ENCODE measurements around the gene BMS1. TPM values are rescaled to one million over a fixed set of nuclear protein-coding genes. Genes with fewer than 3 reads are reported as not detected.
"Not testable (repeated sequence)": the region's sequence is repeated elsewhere in the genome, so short reads cannot be mapped to it uniquely, and the experiment has no call there.

The BMS1 gene
- total RNA-seq, 1 experiment from 2014 or later: 40.0 TPM

- CTCF ChIA-PET; H2AFZ ChIP-seq (ENCODE audit: low read depth, low read length, poor library complexity, severe bottlenecking); DNase-seq (ENCODE audit: low read depth, low spot score); H3K27ac ChIP-seq (ENCODE audit: low read depth, low read length); intact Hi-C loops (cut with micrococcal nuclease); H3K4me3 ChIP-seq (replicated peaks in 1 of 2; ENCODE audit: low read depth in 1 of 2, low read length in 2 of 2); H3K9me2 ChIP-seq (ENCODE audit: insufficient read depth); RAD21 ChIA-PET (ENCODE audit: low non-redundant PET in 1 of 2, low total read pairs in 2 of 2, uncharacterized antibody in 2 of 2, unreplicated experiment in 2 of 2); H3K4me2 ChIP-seq (ENCODE audit: low read length); H3K27me3 ChIP-seq (ENCODE audit: insufficient read depth, low read length); BruUV-seq (replicated peaks); H3K4me1 ChIP-seq (ENCODE audit: control insufficient read depth in 1 of 2, insufficient read depth in 2 of 2, low read length in 2 of 2); H3K9ac ChIP-seq (ENCODE audit: low read length); H3K9me3 ChIP-seq (ENCODE audit: control insufficient read depth in 1 of 2, insufficient read depth in 1 of 2, low read depth in 1 of 2, low read length in 2 of 2); POLR2A ChIA-PET; ATAC-seq; H4K20me1 ChIP-seq (ENCODE audit: insufficient read depth): not testable (repeated sequence)
- Histone ChIP-seq H3K79me2 (ENCODE audit: insufficient read depth, low read length) (peaks cover 48% of the 10 kb centered on the region), H3K36me3 (ENCODE audit: control insufficient read depth in 1 of 2, insufficient read depth in 2 of 2, low read length in 2 of 2) (peaks cover 4 to 14% of the 10 kb centered on the region in 2 experiments; a peak in 3 of 4 replicates)
Measured at GRCh38 chr10:42817417-42817816, 34.8 kb downstream of the BMS1 start.

- H3K9me3 ChIP-seq (ENCODE audit: control insufficient read depth in 1 of 2, insufficient read depth in 1 of 2, low read depth in 1 of 2, low read length in 2 of 2); H3K9me2 ChIP-seq (ENCODE audit: insufficient read depth); RAD21 ChIA-PET (ENCODE audit: low non-redundant PET in 1 of 2, low total read pairs in 2 of 2, uncharacterized antibody in 2 of 2, unreplicated experiment in 2 of 2); H3K27me3 ChIP-seq (ENCODE audit: insufficient read depth, low read length); H3K4me2 ChIP-seq (ENCODE audit: low read length); H3K4me3 ChIP-seq (replicated peaks in 1 of 2; ENCODE audit: low read depth in 1 of 2, low read length in 2 of 2); H3K27ac ChIP-seq (ENCODE audit: low read depth, low read length); H3K9ac ChIP-seq (ENCODE audit: low read length); H2AFZ ChIP-seq (ENCODE audit: low read depth, low read length, poor library complexity, severe bottlenecking); H4K20me1 ChIP-seq (ENCODE audit: insufficient read depth); H3K4me1 ChIP-seq (ENCODE audit: control insufficient read depth in 1 of 2, insufficient read depth in 2 of 2, low read length in 2 of 2); BruUV-seq (replicated peaks); DNase-seq (ENCODE audit: low read depth, low spot score); ATAC-seq; intact Hi-C loops (cut with micrococcal nuclease); POLR2A ChIA-PET: not testable (repeated sequence)
- Histone ChIP-seq H3K36me3 (ENCODE audit: control insufficient read depth in 1 of 2, insufficient read depth in 2 of 2, low read length in 2 of 2) (peaks cover 18 to 48% of the 10 kb centered on the region in 2 experiments), H3K79me2 (ENCODE audit: insufficient read depth, low read length) (peaks cover 41% of the 10 kb centered on the region)
- CTCF ChIA-PET: interaction anchor here (0.6 kb wide), 1 partner anchor 608 kb away, joined by 3 read pairs; no protein-coding TSS in a partner anchor
Measured at GRCh38 chr10:42826759-42827158, 44.2 kb downstream of the BMS1 start.

- peak; percentile 70 for ATAC-seq
- intact Hi-C loops (cut with micrococcal nuclease): no loop called here
- POLR2A ChIA-PET: no interaction called here
Measured at GRCh38 chr10:42827201-42827600, 44.6 kb downstream of the BMS1 start.

More at GRCh38 chr10:42827201-42827600, 44.6 kb downstream of the BMS1 start:
- H3K27me3 ChIP-seq (ENCODE audit: insufficient read depth, low read length): no peaks in the 10 kb centered on the region
- H3K27ac ChIP-seq (ENCODE audit: low read depth, low read length): no peak overlapping the region
- BruUV-seq (replicated peaks): no TSS peak
- H3K36me3 ChIP-seq (ENCODE audit: control insufficient read depth in 1 of 2, insufficient read depth in 2 of 2, low read length in 2 of 2): peaks cover 17 to 48% of the 10 kb centered on the region in 2 experiments
- peaks cover 41% of the 10 kb centered on the region for H3K79me2 ChIP-seq (ENCODE audit: insufficient read depth, low read length)
- ChIA-PET RAD21 (ENCODE audit: low non-redundant PET in 1 of 2, low total read pairs in 2 of 2, uncharacterized antibody in 2 of 2, unreplicated experiment in 2 of 2) (no interaction called here), CTCF (interaction anchor here (0.6 kb wide), 1 partner anchor 608 kb away, joined by 3 read pairs; no protein-coding TSS in a partner anchor)
- no peak overlapping the region for H3K4me2 ChIP-seq (ENCODE audit: low read length)
- peaks cover 0 to 3% of the 10 kb centered on the region in 2 experiments; a peak in 1 of 4 replicates for H3K4me1 ChIP-seq (ENCODE audit: control insufficient read depth in 1 of 2, insufficient read depth in 2 of 2, low read length in 2 of 2)
- no peaks in the 10 kb centered on the region for H3K9me2 ChIP-seq (ENCODE audit: insufficient read depth)
- TF ChIP-seq YY1 (IDR thresholded peaks at IDR 0.05; ENCODE audit: extremely low read depth, insufficient replicate concordance, low read depth, low read length) (no peak), ZNF274 (IDR thresholded peaks at IDR 0.05; ENCODE audit: low read depth, low read length) (no peak), POLR2A (IDR thresholded peaks at IDR 0.05; ENCODE audit: borderline replicate concordance, extremely low read depth, insufficient read depth, insufficient read length) (no peak), RAD21 (IDR thresholded peaks at IDR 0.05; ENCODE audit: low read depth) (no peak), ZFX (IDR thresholded peaks at IDR 0.05) (no peak), ZBTB33 (IDR thresholded peaks at IDR 0.05; ENCODE audit: extremely low read depth, insufficient replicate concordance, low read length) (no peak), CTCF (IDR thresholded peaks at IDR 0.05 in 2 of 3, conservative IDR thresholded peaks at IDR 0.05 in 1 of 3; ENCODE audit: borderline replicate concordance in 1 of 3, insufficient read depth in 1 of 3, low read depth in 2 of 3, low read length in 2 of 3) (peak in 2 of 3 experiments; percentile 22 to 26; a peak in 1 of 6 replicates)
- no peak for DNase-seq (ENCODE audit: low read depth, low spot score)
- no peaks in the 10 kb centered on the region for H4K20me1 ChIP-seq (ENCODE audit: insufficient read depth)
- H3K9me3 ChIP-seq (ENCODE audit: control insufficient read depth in 1 of 2, insufficient read depth in 1 of 2, low read depth in 1 of 2, low read length in 2 of 2): no peaks in the 10 kb centered on the region
- no peak overlapping the region for H3K4me3 ChIP-seq (replicated peaks in 1 of 2; ENCODE audit: low read depth in 1 of 2, low read length in 2 of 2)
- H3K9ac ChIP-seq (ENCODE audit: low read length): no peak overlapping the region
- H2AFZ ChIP-seq (ENCODE audit: low read depth, low read length, poor library complexity, severe bottlenecking): no peak overlapping the region
